ENCODE data around the gene TMEM39A. TPM values are rescaled to one million over a fixed set of nuclear protein-coding genes. Genes with fewer than 3 reads are reported as not detected.

TMEM39A gene
- total RNA-seq, 4 donors from 2014 or later: 14.3 to 26.5 (median 21.0) TPM

- H3K27me3 ChIP-seq: no peaks in the 10 kb centered on the region
- H3K9me3 ChIP-seq: no peaks in the 10 kb centered on the region
- peaks cover 0 to 96% (median 8%) of the 10 kb centered on the region in 3 donors for H3K36me3 ChIP-seq
- H3K4me3 ChIP-seq: no peak overlapping the region
- intact Hi-C loops (cut with DNase I): no loop called here
- TF ChIP-seq POLR2A (IDR thresholded peaks at IDR 0.05): no peak
- TF ChIP-seq CTCF (IDR thresholded peaks at IDR 0.05): no peak
- no peak for DNase-seq
- H3K4me1 ChIP-seq: peaks cover 0 to 8% (median 0%) of the 10 kb centered on the region in 3 donors
- no peak overlapping the region for H3K27ac ChIP-seq
- WGBS, 2 donors: 52 to 70% methylated on average over 1 of the region's 1 CpG
Measured at GRCh38 chr3:119483101-119483500, 19.7 kb upstream of the TMEM39A start.

DNA sequence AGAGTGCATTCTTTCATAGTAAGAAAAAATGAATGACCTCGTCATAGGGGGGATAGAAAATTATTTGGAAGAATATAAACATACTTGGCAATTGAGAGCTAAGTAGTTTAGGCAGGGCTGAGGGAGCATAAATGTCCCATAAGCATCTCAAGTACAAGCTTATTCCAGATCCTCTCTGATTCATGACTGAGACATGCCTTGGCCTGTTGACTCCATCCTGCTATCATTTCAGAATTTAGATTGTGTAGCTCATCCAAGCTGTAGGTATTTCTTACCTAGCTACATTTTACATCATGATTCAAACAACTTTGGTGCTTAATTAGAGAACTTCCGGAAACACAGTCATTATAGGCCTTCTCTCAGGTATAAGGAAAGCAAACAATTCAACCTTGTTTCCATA lies 17.7 kb upstream of the TMEM39A start:
- DNase-seq: no peak
- TF ChIP-seq POLR2A (IDR thresholded peaks at IDR 0.05): no peak
- H3K4me1 ChIP-seq: peaks cover 0 to 8% (median 0%) of the 10 kb centered on the region in 3 donors
- no peaks in the 10 kb centered on the region for H3K9me3 ChIP-seq
- peaks cover 4 to 91% (median 8%) of the 10 kb centered on the region in 3 donors for H3K36me3 ChIP-seq
- no peak overlapping the region for H3K4me3 ChIP-seq
- H3K27ac ChIP-seq: peak overlapping the region in 1 of 4 donors; percentile 31
- no peaks in the 10 kb centered on the region for H3K27me3 ChIP-seq
- intact Hi-C loops (cut with DNase I): no loop called here
- WGBS, 2 donors: 45 to 52% methylated on average over 2 of the region's 2 CpGs

DNA sequence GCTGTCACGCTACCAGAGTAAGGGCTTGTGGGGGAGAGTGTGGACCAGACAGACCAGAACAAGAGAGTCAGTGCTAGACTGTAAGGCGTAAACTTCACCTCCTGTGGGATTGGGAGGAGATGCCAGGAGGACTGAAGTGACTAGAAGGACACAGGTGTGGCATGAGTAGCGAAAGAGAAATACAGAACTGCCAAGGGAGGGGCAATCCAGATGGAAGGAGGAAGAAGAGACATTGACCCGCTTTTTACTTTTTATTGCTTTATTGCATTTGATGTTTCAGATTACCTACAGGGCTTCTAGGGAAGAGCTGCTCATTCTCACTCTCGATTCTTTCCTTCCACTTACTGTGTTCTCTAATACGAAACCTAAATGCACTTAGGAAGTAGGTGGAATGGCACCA lies 7.5 kb upstream of the TMEM39A start:
- WGBS, 2 donors: 91 to 93% methylated on average over 6 of the region's 6 CpGs
- intact Hi-C loops (cut with DNase I): no loop called here
- TF ChIP-seq CTCF (IDR thresholded peaks at IDR 0.05) (no peak), POLR2A (IDR thresholded peaks at IDR 0.05) (no peak)
- no peaks in the 10 kb centered on the region for H3K27me3 ChIP-seq
- H3K4me3 ChIP-seq: no peak overlapping the region
- peaks cover 0 to 50% (median 0%) of the 10 kb centered on the region in 3 donors for H3K36me3 ChIP-seq
- no peak overlapping the region for H3K27ac ChIP-seq
- peaks cover 15 to 24% (median 17%) of the 10 kb centered on the region in 3 donors for H3K4me1 ChIP-seq
- DNase-seq: no peak
- H3K9me3 ChIP-seq: no peaks in the 10 kb centered on the region

- Histone ChIP-seq H3K27me3 (no peaks in the 10 kb centered on the region), H3K36me3 (peaks cover 0 to 40% (median 0%) of the 10 kb centered on the region in 3 donors), H3K4me1 (peaks cover 15 to 24% (median 17%) of the 10 kb centered on the region in 3 donors), H3K9me3 (no peaks in the 10 kb centered on the region), H3K27ac (peak overlapping the region; percentile 82 to 91 (median 85)), H3K4me3 (peak overlapping the region; percentile 96 to 99 (median 98))
- DNase-seq: no peak
- TF ChIP-seq CTCF (IDR thresholded peaks at IDR 0.05): no peak
- TF ChIP-seq POLR2A (IDR thresholded peaks at IDR 0.05): no peak
- WGBS, 2 donors: 12 to 13% methylated on average over 16 of the region's 16 CpGs
- intact Hi-C loops (cut with DNase I): no loop called here
Measured at GRCh38 chr3:119469418-119470189, 6.2 kb upstream of the TMEM39A start.

DNA sequence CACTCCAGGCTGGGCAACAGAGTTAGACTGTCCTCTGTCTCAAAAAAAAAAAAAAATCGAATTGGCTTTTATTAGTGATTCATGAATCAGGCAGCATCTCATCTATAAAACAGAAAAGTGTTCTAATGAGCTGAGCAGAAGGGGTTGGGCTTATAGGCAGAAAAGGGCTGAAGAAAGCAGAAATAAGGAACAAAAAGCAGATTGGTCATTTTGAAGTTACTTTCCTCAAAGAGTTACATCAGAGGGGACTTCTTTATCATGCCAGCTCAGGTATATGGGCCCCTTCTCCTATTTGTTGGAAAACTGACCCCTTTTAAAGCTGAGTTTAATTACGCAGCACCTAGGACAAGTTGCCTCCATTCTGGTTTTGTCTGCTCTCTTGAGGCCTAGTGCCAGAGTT lies 4.6 kb upstream of the TMEM39A start:
- Histone ChIP-seq H3K9me3 (no peaks in the 10 kb centered on the region), H3K27me3 (no peaks in the 10 kb centered on the region), H3K4me3 (peak overlapping the region in 2 of 4 donors; percentile 96 to 99), H3K36me3 (peaks cover 0 to 24% (median 0%) of the 10 kb centered on the region in 3 donors), H3K4me1 (peaks cover 15 to 31% (median 21%) of the 10 kb centered on the region in 3 donors), H3K27ac (peak overlapping the region in 2 of 4 donors; percentile 83 to 91)
- 71 to 86% methylated on average over 2 of the region's 2 CpGs for WGBS, 2 donors
- intact Hi-C loops (cut with DNase I): no loop called here
- DNase-seq: no peak
- TF ChIP-seq POLR2A (IDR thresholded peaks at IDR 0.05): no peak
- no peak for TF ChIP-seq CTCF (IDR thresholded peaks at IDR 0.05)

Data from esophagus squamous epithelium (tissue), 5 donors.